H1 (cell line): Measurements from ENCODE around the gene COL5A1. TPM values are rescaled to one million over a fixed set of nuclear protein-coding genes. Genes with fewer than 3 reads are reported as not detected.

Source experiments
- CTCF ChIA-PET: fragments of 300-600 bp; sonication (Branson Sonifier 250); formaldehyde crosslinking; loops from one replicate; lab custom pipeline; 2021; ENCODE audit not compliant: partially characterized antibody; lab: Charles Lee
- POLR2A ChIA-PET: fragments of 300-600 bp; sonication (Branson Sonifier 250); formaldehyde crosslinking; loops from one replicate; lab custom pipeline; 2021; ENCODE audit warnings: inconsistent platforms; ENCODE audit not compliant: partially characterized antibody; lab: Charles Lee
- DNase-seq, 2 experiments: peaks; one replicate each; pipeline versions ENCODE4 v3.0.0 to v3.0.0-alpha.2; 2010 to 2022; ENCODE audit warnings: low spot score in 2 of 2, low read depth in 1 of 2, mixed read lengths in 1 of 2
- FAIRE-seq: peaks from 2 replicates; lab custom pipeline; 2011; peaks lifted over from hg19 to GRCh38; lab: Jason Lieb, UNC
- H2AFZ ChIP-seq: 2 replicates; pipeline ENCODE4 v1.8.1; 2012; ENCODE audit warnings: low read length, inconsistent platforms
- H2AK5ac ChIP-seq: 2 replicates; pipeline ENCODE4 v1.6.1; 2013; ENCODE audit warnings: low read depth, low read length
- H2BK120ac ChIP-seq: replicated peaks from 2 replicates; pipeline ENCODE3; 2013; ENCODE audit warnings: low read depth, low read length, inconsistent platforms
- H2BK12ac ChIP-seq: 2 replicates; pipeline ENCODE4 v1.6.1; 2013; ENCODE audit warnings: low read depth, low read length
- H2BK15ac ChIP-seq: 2 replicates; pipeline ENCODE4 v1.6.1; 2013; ENCODE audit warnings: low read length
- H2BK20ac ChIP-seq: 2 replicates; pipeline ENCODE4 v1.6.1; 2013; ENCODE audit warnings: low read length
- H2BK5ac ChIP-seq: 2 replicates; pipeline ENCODE4 v1.6.1; 2013; ENCODE audit warnings: low read depth, low read length
- H3K14ac ChIP-seq: 2 replicates; pipeline ENCODE4 v1.6.1; 2013; ENCODE audit warnings: inconsistent platforms; ENCODE audit not compliant: insufficient read length
- H3K18ac ChIP-seq: 2 replicates; pipeline ENCODE4 v1.6.1; 2013; ENCODE audit warnings: low read length; ENCODE audit errors: extremely low read depth
- H3K23ac ChIP-seq: 2 replicates; pipeline ENCODE4 v1.6.1; 2013; ENCODE audit warnings: inconsistent platforms; ENCODE audit not compliant: insufficient read length
- H3K23me2 ChIP-seq: 2 replicates; pipeline ENCODE4 v1.6.1; 2013; ENCODE audit warnings: low read depth, low read length
- H3K27ac ChIP-seq: 2 replicates; pipeline ENCODE4 v1.6.1; 2011; ENCODE audit warnings: low read depth, low read length, inconsistent platforms
- H3K27me3 ChIP-seq, 4 experiments: replicated peaks in 1 of 4; 1 replicate in 1 of 4; 2 replicates in 3 of 4; pipeline versions ENCODE4 v1.6.1 to v1.8.1; 2011 to 2013; ENCODE audit warnings: low read length in 3 of 4, mild to moderate bottlenecking in 3 of 4, inconsistent platforms in 2 of 4, mixed read lengths in 2 of 4, moderate library complexity in 1 of 4; ENCODE audit not compliant: control insufficient read depth in 3 of 4, insufficient read depth in 3 of 4; ENCODE audit errors: extremely low read depth in 1 of 4
- H3K36me3 ChIP-seq, 4 experiments: 2 replicates each; pipeline versions ENCODE4 v1.6.1 to v1.8.1; 2011 to 2013; ENCODE audit warnings: mild to moderate bottlenecking in 4 of 4, low read length in 3 of 4, moderate library complexity in 2 of 4, control low read depth in 1 of 4, inconsistent platforms in 1 of 4; ENCODE audit not compliant: insufficient read depth in 4 of 4, control insufficient read depth in 2 of 4
- H3K4ac ChIP-seq: replicated peaks from 2 replicates; pipeline ENCODE3; 2013; ENCODE audit warnings: low read length, low read depth, mixed read lengths, inconsistent platforms; ENCODE audit not compliant: insufficient read length
- H3K4me1 ChIP-seq, 4 experiments: replicated peaks in 1 of 4; 1 replicate in 1 of 4; 2 replicates in 3 of 4; pipeline versions ENCODE4 v1.6.1 to v1.8.1; 2011 to 2013; ENCODE audit warnings: low read length in 3 of 4, inconsistent platforms in 2 of 4, mixed read lengths in 1 of 4; ENCODE audit not compliant: insufficient read depth in 4 of 4, control insufficient read depth in 3 of 4
- H3K4me2 ChIP-seq, 2 experiments: 2 replicates each; pipeline versions ENCODE4 v1.6.1 to v1.8.1; 2011 to 2013; ENCODE audit warnings: low read depth in 2 of 2, low read length in 2 of 2, control low read depth in 1 of 2, inconsistent platforms in 1 of 2, mild to moderate bottlenecking in 1 of 2; ENCODE audit not compliant: insufficient read depth in 1 of 2
- H3K4me3 ChIP-seq, 4 experiments: fragments of 200-600, 300-600 bp in 1 of 4; sonication (generic), shearing (Covaris generic), sonication (Bioruptor Twin) in 1 of 4; 2 replicates each; pipeline versions ENCODE4 v1.5.1 to v1.8.1; 2011 to 2016; ENCODE audit warnings: low read length in 4 of 4, low read depth in 3 of 4, control low read depth in 2 of 4, inconsistent platforms in 2 of 4, mild to moderate bottlenecking in 2 of 4, mixed read lengths in 1 of 4, moderate library complexity in 1 of 4; ENCODE audit not compliant: insufficient read depth in 2 of 4; ENCODE audit errors: extremely low read depth in 1 of 4
- H3K56ac ChIP-seq: replicated peaks from 2 replicates; pipeline ENCODE3; 2013; ENCODE audit warnings: low read depth, mild to moderate bottlenecking, mixed read lengths, low read length, inconsistent platforms; ENCODE audit not compliant: insufficient read length
- H3K79me1 ChIP-seq: 2 replicates; pipeline ENCODE4 v1.6.1; 2013; ENCODE audit warnings: low read depth, low read length, control low read depth
- H3K79me2 ChIP-seq, 2 experiments: 2 replicates each; pipeline versions ENCODE4 v1.6.1 to v1.8.1; 2012 to 2013; ENCODE audit warnings: low read length in 2 of 2, mild to moderate bottlenecking in 2 of 2, inconsistent platforms in 1 of 2; ENCODE audit not compliant: insufficient read depth in 2 of 2, control insufficient read depth in 1 of 2
- H3K9ac ChIP-seq, 4 experiments: replicated peaks in 1 of 4; 1 replicate in 1 of 4; 2 replicates in 3 of 4; pipeline versions ENCODE4 v1.6.1 to v1.8.1; 2011 to 2013; ENCODE audit warnings: low read depth in 3 of 4, low read length in 3 of 4, control low read depth in 2 of 4, mild to moderate bottlenecking in 2 of 4, moderate library complexity in 2 of 4, inconsistent platforms in 1 of 4; ENCODE audit errors: extremely low read depth in 1 of 4
- H3K9me3 ChIP-seq, 2 experiments: 2 replicates each; pipeline versions ENCODE4 v1.6.1 to v1.8.1; 2012 to 2013; ENCODE audit warnings: mild to moderate bottlenecking in 2 of 2, moderate library complexity in 2 of 2, control low read depth in 1 of 2, inconsistent platforms in 1 of 2, low read depth in 1 of 2, low read length in 1 of 2, mixed read lengths in 1 of 2; ENCODE audit not compliant: insufficient read depth in 2 of 2
- H4K20me1 ChIP-seq, 2 experiments: replicated peaks in 1 of 2; 2 replicates each; pipeline versions ENCODE3 to v1.8.1; 2011 to 2013; ENCODE audit warnings: inconsistent platforms in 2 of 2, low read length in 2 of 2, mild to moderate bottlenecking in 1 of 2; ENCODE audit not compliant: insufficient read depth in 2 of 2, control insufficient read depth in 1 of 2
- H4K5ac ChIP-seq: 2 replicates; pipeline ENCODE4 v1.6.1; 2013; ENCODE audit warnings: low read length, low read depth, mixed read lengths, inconsistent platforms; ENCODE audit not compliant: insufficient read length
- H4K8ac ChIP-seq: 2 replicates; pipeline ENCODE4 v1.8.0; 2013; ENCODE audit warnings: mild to moderate bottlenecking, moderate library complexity, low read length, inconsistent platforms; ENCODE audit not compliant: insufficient read depth; ENCODE audit errors: extremely low read depth
- H4K91ac ChIP-seq: replicated peaks from 2 replicates; pipeline ENCODE3; 2013; ENCODE audit warnings: low read length, mixed read lengths, inconsistent platforms; ENCODE audit not compliant: insufficient read length
- CBX5 ChIP-seq: fragments of 300-800, 300-1000 bp; sonication (generic); IDR thresholded peaks from 2 replicates; pipeline ENCODE4 v1.7.1; 2016; ENCODE audit warnings: antibody characterized with exemption, low read length, low read depth
- HDAC2 ChIP-seq, 2 experiments: fragments of 300-600 bp in 1 of 2; sonication (generic) in 1 of 2; IDR thresholded peaks; 2 replicates each; pipeline ENCODE4 v1.6.1; 2011 to 2012; ENCODE audit warnings: low read depth in 2 of 2, low read length in 2 of 2, mild to moderate bottlenecking in 2 of 2, moderate library complexity in 2 of 2, borderline replicate concordance in 1 of 2, inconsistent platforms in 1 of 2
- MAX ChIP-seq: IDR thresholded peaks from 2 replicates; pipeline ENCODE4 v1.6.1; 2012; ENCODE audit warnings: inconsistent platforms
- POLR2AphosphoS5 ChIP-seq: IDR thresholded peaks from 2 replicates; pipeline ENCODE4 v1.6.1; 2011; ENCODE audit warnings: low read depth, low read length
- RBBP5 ChIP-seq: IDR thresholded peaks from 2 replicates; pipeline ENCODE4 v1.7.1; 2012; ENCODE audit warnings: low read depth, mild to moderate bottlenecking, inconsistent platforms, low read length, moderate library complexity, borderline replicate concordance
- SIX5 ChIP-seq: IDR thresholded peaks from 2 replicates; pipeline ENCODE4 v1.6.1; 2011; ENCODE audit warnings: mild to moderate bottlenecking, low read depth, low read length
- SP4 ChIP-seq: IDR thresholded peaks from 2 replicates; pipeline ENCODE4 v1.6.1; 2012; ENCODE audit warnings: low read length, inconsistent platforms
- ZNF274 ChIP-seq: IDR thresholded peaks from 2 replicates; pipeline ENCODE4 v1.7.0; 2012; ENCODE audit warnings: low read length, borderline replicate concordance; ENCODE audit errors: extremely low read depth
- WGBS, 2 experiments: shearing (Covaris generic) in 1 of 2; methylation state at CpG; one replicate each; pipeline versions ENCODE4 v1.1.6 to v1.1.7; 2013 to 2015; ENCODE audit warnings: low lambda C conversion rate in 2 of 2, mixed read lengths in 2 of 2, inconsistent platforms in 1 of 2, low coverage in 1 of 2, missing lambda C conversion rate in 1 of 2; ENCODE audit not compliant: insufficient replicate concordance in 2 of 2, insufficient coverage in 1 of 2, insufficient read length in 1 of 2; ENCODE audit errors: extremely low coverage in 1 of 2, missing lambda C conversion rate in 1 of 2; 5-methylcytosine and 5-hydroxymethylcytosine counted together
- polyA plus RNA-seq, 7 experiments: library from polyadenylated mRNA; depleted of rRNA in 3 of 7; stranded (reverse) in 5 of 7; unstranded in 2 of 7; fragments of >200 nt in 5 of 7; fragments of 200-250 nt in 2 of 7; gene quantifications; 1 replicate in 5 of 7; 2 replicates in 1 of 7; 4 replicates in 1 of 7; pipeline versions ENCODE4 v1.2.1 to v1.2.3, GENCODE V29; 2011 to 2013; ENCODE audit warnings: missing spikeins in 2 of 7, mixed read lengths in 2 of 7
- total RNA-seq: library from RNA; stranded (reverse); fragmentation: NEBNext Ultra II Directional; extraction: Animal tissue kit (Norgen Biotek cat#: 25700); gene quantifications from 2 replicates; pipeline ENCODE4 v1.2.1, GENCODE V29; 2021

The COL5A1 gene
- total and polyA plus RNA-seq, 2 of the 8 experiments (the other 6 are each of a cell fraction or from before 2014, with no cell fraction given), result 3.8 to 12.0 TPM

GRCh38 chr9:134863306-134863902, 221.8 kb downstream of the COL5A1 start:
- Histone ChIP-seq H2BK5ac (no peak overlapping the region), H3K4ac (no peak overlapping the region), H3K18ac (no peak overlapping the region), H4K20me1 (no peaks in the 10 kb centered on the region), H3K14ac (no peak overlapping the region), H4K91ac (no peak overlapping the region), H3K23ac (no peak overlapping the region), H3K4me1 (no peaks in the 10 kb centered on the region), H2AK5ac (no peak overlapping the region), H3K56ac (no peak overlapping the region), H3K79me2 (no peaks in the 10 kb centered on the region), H2BK120ac (no peak overlapping the region), H2AFZ (no peak overlapping the region), H4K5ac (no peak overlapping the region), H3K4me2 (no peak overlapping the region), H3K9me3 (peaks cover 0 to 4% of the 10 kb centered on the region in 2 experiments; a peak in 2 of 4 replicates), H3K23me2 (no peaks in the 10 kb centered on the region), H3K4me3 (no peak overlapping the region), H3K27ac (no peak overlapping the region), H2BK20ac (no peak overlapping the region), H3K27me3 (no peaks in the 10 kb centered on the region), H3K9ac (no peak overlapping the region), H4K8ac (no peak overlapping the region), H3K36me3 (no peaks in the 10 kb centered on the region; a peak in 1 of 8 replicates), H3K79me1 (no peaks in the 10 kb centered on the region), H2BK15ac (no peak overlapping the region), H2BK12ac (no peak overlapping the region)
- WGBS, 2 experiments, result 94% methylated on average over 16 of the region's 16 CpGs; no CpG with 5 or more reads in 1 of the 2 experiments
- ChIA-PET POLR2A (no interaction called here), CTCF (interaction anchor here (0.6 kb wide), 1 partner anchor 375 kb away, joined by 4 read pairs; no protein-coding TSS in a partner anchor)
- no peak for DNase-seq
- FAIRE-seq, result no peak
- TF ChIP-seq ZNF274 (no peak), CBX5 (no peak), SP4 (no peak), SIX5 (no peak), POLR2AphosphoS5 (no peak), MAX (no peak), HDAC2 (IDR thresholded peaks at IDR 0.05; ENCODE audit: borderline replicate concordance in 1 of 2, low read depth in 2 of 2, low read length in 2 of 2) (no peak), RBBP5 (no peak)
